Mesendoderm (in vitro differentiated cells): Measurements from ENCODE around the gene ZBTB7C.

ENCODE experiments used
- DNase-seq: peaks from one replicate; pipeline ENCODE4 v3.0.0; 2013
- H2AK5ac ChIP-seq: 2 replicates; pipeline ENCODE4 v1.6.1; 2013; ENCODE audit warnings: low read length, inconsistent platforms
- H2BK120ac ChIP-seq: 2 replicates; pipeline ENCODE4 v1.6.1; 2013; ENCODE audit warnings: low read depth, mild to moderate bottlenecking, low read length, moderate library complexity, mixed read lengths
- H2BK15ac ChIP-seq: replicated peaks from 2 replicates; pipeline ENCODE4 v1.6.1; 2013; ENCODE audit warnings: low read depth, mild to moderate bottlenecking, moderate library complexity
- H2BK5ac ChIP-seq: 2 replicates; pipeline ENCODE4 v1.6.1; 2013; ENCODE audit warnings: low read length, inconsistent platforms
- H3K18ac ChIP-seq: 2 replicates; pipeline ENCODE4 v1.6.1; 2013; ENCODE audit warnings: mild to moderate bottlenecking, low read length, mixed read lengths
- H3K23ac ChIP-seq: one replicate; pipeline ENCODE4 v1.6.1; 2013; ENCODE audit warnings: low read length
- H3K27ac ChIP-seq: 2 replicates; pipeline ENCODE4 v1.5.1; 2013; ENCODE audit warnings: low read depth, mild to moderate bottlenecking, inconsistent platforms, low read length, moderate library complexity
- H3K27me3 ChIP-seq: 2 replicates; pipeline ENCODE4 v1.6.1; 2013; ENCODE audit warnings: low read length, control low read depth, mild to moderate bottlenecking, inconsistent platforms; ENCODE audit not compliant: insufficient read depth, poor library complexity
- H3K36me3 ChIP-seq: 2 replicates; pipeline ENCODE4 v1.6.1; 2013; ENCODE audit warnings: low read length, inconsistent platforms; ENCODE audit not compliant: control insufficient read depth, insufficient read depth
- H3K4ac ChIP-seq: one replicate; pipeline ENCODE4 v1.6.1; 2013; ENCODE audit warnings: low read depth, mild to moderate bottlenecking, low read length, moderate library complexity
- H3K4me1 ChIP-seq: 2 replicates; pipeline ENCODE4 v1.6.1; 2013; ENCODE audit warnings: low read depth, low read length, inconsistent platforms; ENCODE audit not compliant: control insufficient read depth
- H3K4me2 ChIP-seq: 2 replicates; pipeline ENCODE4 v1.6.1; 2013; ENCODE audit warnings: low read length
- H3K4me3 ChIP-seq: 2 replicates; pipeline ENCODE4 v1.5.1; 2013; ENCODE audit warnings: mild to moderate bottlenecking, low read length
- H3K56ac ChIP-seq: one replicate; pipeline ENCODE4 v1.6.1; 2013; ENCODE audit warnings: low read length
- H3K79me1 ChIP-seq: 2 replicates; pipeline ENCODE4 v1.6.1; 2013; ENCODE audit warnings: low read length, inconsistent platforms
- H3K79me2 ChIP-seq: 2 replicates; pipeline ENCODE4 v1.6.1; 2013; ENCODE audit warnings: mild to moderate bottlenecking, low read length; ENCODE audit not compliant: control insufficient read depth, insufficient read depth
- H3K9ac ChIP-seq: 2 replicates; pipeline ENCODE4 v1.6.1; 2013; ENCODE audit warnings: low read length, inconsistent platforms
- H4K5ac ChIP-seq: one replicate; pipeline ENCODE4 v1.6.1; 2013; ENCODE audit warnings: low read length
- H4K8ac ChIP-seq: one replicate; pipeline ENCODE4 v1.6.1; 2013; ENCODE audit warnings: low read depth, mild to moderate bottlenecking, control low read depth, low read length, moderate library complexity
- WGBS: extraction: QIAGEN DNeasy Blood & Tissue Kit; methylation state at CpG from one replicate; pipeline ENCODE4 v1.1.7; 2013; ENCODE audit warnings: low lambda C conversion rate, missing lambda C conversion rate; ENCODE audit not compliant: insufficient coverage; ENCODE audit errors: extremely low coverage; 5-methylcytosine and 5-hydroxymethylcytosine counted together

ZBTB7C gene

GRCh38 chr18:48133671-48134251 is 275.4 kb downstream of the ZBTB7C start:
- Histone ChIP-seq H3K4ac (no peak overlapping the region), H4K5ac (no peak overlapping the region), H3K79me2 (no peaks in the 10 kb centered on the region), H3K4me3 (no peak overlapping the region), H3K9ac (no peak overlapping the region), H3K18ac (no peak overlapping the region), H3K4me2 (no peak overlapping the region), H2BK5ac (no peak overlapping the region), H3K23ac (no peak overlapping the region), H3K27ac (no peak overlapping the region), H2BK120ac (no peak overlapping the region), H3K4me1 (no peaks in the 10 kb centered on the region), H3K27me3 (peaks cover 21% of the 10 kb centered on the region), H3K36me3 (no peaks in the 10 kb centered on the region), H3K56ac (no peak overlapping the region), H4K8ac (no peak overlapping the region), H2AK5ac (no peak overlapping the region), H2BK15ac (no peak overlapping the region), H3K79me1 (no peaks in the 10 kb centered on the region)
- WGBS: no CpG with 5 or more reads among the region's 5 CpGs
- no peak for DNase-seq

- H3K18ac ChIP-seq: no peak overlapping the region
- no peak overlapping the region for H3K27ac ChIP-seq
- no peak overlapping the region for H2AK5ac ChIP-seq
- H2BK15ac ChIP-seq: no peak overlapping the region
- no peak overlapping the region for H3K56ac ChIP-seq
- no peaks in the 10 kb centered on the region for H3K79me2 ChIP-seq
- H3K4me2 ChIP-seq: no peak overlapping the region
- H3K23ac ChIP-seq: no peak overlapping the region
- H4K8ac ChIP-seq: no peak overlapping the region
- no peak overlapping the region for H2BK5ac ChIP-seq
- no peak for DNase-seq
- H3K79me1 ChIP-seq: no peaks in the 10 kb centered on the region
- no peak overlapping the region for H3K4me3 ChIP-seq
- no peak overlapping the region for H3K4ac ChIP-seq
- H4K5ac ChIP-seq: no peak overlapping the region
- no peaks in the 10 kb centered on the region for H3K4me1 ChIP-seq
- no peaks in the 10 kb centered on the region for H3K36me3 ChIP-seq
- no peak overlapping the region for H2BK120ac ChIP-seq
- H3K9ac ChIP-seq: no peak overlapping the region
- H3K27me3 ChIP-seq: peaks cover 21% of the 10 kb centered on the region
- WGBS: no CpG with 5 or more reads among the region's 6 CpGs
Measured at GRCh38 chr18:48132797-48133655, 276.2 kb downstream of the ZBTB7C start.

- Histone ChIP-seq H3K79me2 (no peaks in the 10 kb centered on the region), H3K4ac (no peak overlapping the region), H3K4me3 (no peak overlapping the region), H2BK120ac (no peak overlapping the region), H4K5ac (no peak overlapping the region), H3K23ac (no peak overlapping the region), H3K9ac (no peak overlapping the region), H2BK15ac (no peak overlapping the region), H3K56ac (no peak overlapping the region), H3K36me3 (no peaks in the 10 kb centered on the region), H3K18ac (no peak overlapping the region), H3K4me2 (no peak overlapping the region), H3K4me1 (no peaks in the 10 kb centered on the region), H3K79me1 (no peaks in the 10 kb centered on the region), H4K8ac (no peak overlapping the region), H2BK5ac (no peak overlapping the region), H3K27ac (no peak overlapping the region), H3K27me3 (peaks cover 9% of the 10 kb centered on the region), H2AK5ac (no peak overlapping the region)
- no peak for DNase-seq
- WGBS: no CpG with 5 or more reads among the region's 9 CpGs
Measured at GRCh38 chr18:48131042-48131441, 278.1 kb downstream of the ZBTB7C start.

GRCh38 chr18:48129621-48130082 is 279.5 kb downstream of the ZBTB7C start:
- DNase-seq: peak; percentile 43
- H2BK5ac ChIP-seq: no peak overlapping the region
- no peak overlapping the region for H4K8ac ChIP-seq
- H3K18ac ChIP-seq: no peak overlapping the region
- H3K79me1 ChIP-seq: no peaks in the 10 kb centered on the region
- no peak overlapping the region for H2BK120ac ChIP-seq
- H3K27ac ChIP-seq: no peak overlapping the region
- H4K5ac ChIP-seq: no peak overlapping the region
- no peak overlapping the region for H2AK5ac ChIP-seq
- no peak overlapping the region for H3K23ac ChIP-seq
- H2BK15ac ChIP-seq: no peak overlapping the region
- no peak overlapping the region for H3K4ac ChIP-seq
- H3K4me3 ChIP-seq: no peak overlapping the region
- no CpG with 5 or more reads among the region's 7 CpGs for WGBS
- no peak overlapping the region for H3K56ac ChIP-seq
- no peaks in the 10 kb centered on the region for H3K4me1 ChIP-seq
- H3K9ac ChIP-seq: no peak overlapping the region
- H3K27me3 ChIP-seq: no peaks in the 10 kb centered on the region
- H3K36me3 ChIP-seq: no peaks in the 10 kb centered on the region
- no peaks in the 10 kb centered on the region for H3K79me2 ChIP-seq
- no peak overlapping the region for H3K4me2 ChIP-seq

GRCh38 chr18:48127606-48128005 is 281.6 kb downstream of the ZBTB7C start:
- H4K5ac ChIP-seq: no peak overlapping the region

More at GRCh38 chr18:48127606-48128005, 281.6 kb downstream of the ZBTB7C start:
- H3K9ac ChIP-seq: no peak overlapping the region
- no peak overlapping the region for H3K27ac ChIP-seq
- no CpG with 5 or more reads among the region's 12 CpGs for WGBS
- H2BK5ac ChIP-seq: no peak overlapping the region
- H3K27me3 ChIP-seq: no peaks in the 10 kb centered on the region
- H3K56ac ChIP-seq: no peak overlapping the region
- no peak overlapping the region for H2AK5ac ChIP-seq
- H2BK15ac ChIP-seq: no peak overlapping the region
- no peak overlapping the region for H3K18ac ChIP-seq
- H3K4me3 ChIP-seq: no peak overlapping the region
- H4K8ac ChIP-seq: no peak overlapping the region
- H3K4me2 ChIP-seq: no peak overlapping the region
- no peaks in the 10 kb centered on the region for H3K4me1 ChIP-seq
- DNase-seq: no peak
- H3K79me2 ChIP-seq: no peaks in the 10 kb centered on the region
- no peaks in the 10 kb centered on the region for H3K79me1 ChIP-seq
- no peak overlapping the region for H3K23ac ChIP-seq
- no peaks in the 10 kb centered on the region for H3K36me3 ChIP-seq
- no peak overlapping the region for H3K4ac ChIP-seq
- no peak overlapping the region for H2BK120ac ChIP-seq
